Measurements from ENCODE around the gene GPR31.
"Not testable (repeated sequence)": the region's sequence is repeated elsewhere in the genome, so short reads cannot be mapped to it uniquely, and the experiment has no call there.

DNA sequence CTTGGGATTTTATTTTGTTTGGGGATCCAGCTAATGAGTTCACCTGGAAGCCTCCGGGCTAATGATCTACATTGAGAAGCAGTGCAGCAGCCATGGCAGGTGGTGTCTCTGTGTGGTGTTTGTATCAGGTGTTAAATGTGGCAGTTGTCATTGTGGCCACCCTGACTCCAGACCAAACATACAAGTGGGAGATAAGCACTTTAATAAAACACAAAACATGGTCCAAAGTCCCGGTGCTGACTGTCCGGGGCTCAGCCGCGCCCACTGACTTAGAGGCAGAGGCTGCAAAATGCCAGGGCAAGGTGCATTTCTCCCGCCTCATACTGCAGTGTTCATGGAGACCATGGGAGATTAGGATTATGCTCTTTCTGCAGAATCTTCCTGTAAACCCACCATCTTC is 23.6 kb upstream of the GPR31 start:
- TF ChIP-seq POLR2A (IDR thresholded peaks at IDR 0.05); CTCF (IDR thresholded peaks at IDR 0.05 in 4 of 5, conservative IDR thresholded peaks at IDR 0.05 in 1 of 5): not testable (repeated sequence)
